ENCODE data around the gene GUCY1A1. TPM values are rescaled to one million over a fixed set of nuclear protein-coding genes. Genes with fewer than 3 reads are reported as not detected.
A peak's percentile ranks its signal among the peaks of the same experiment; 100 is the strongest.

GUCY1A1 gene
- total RNA-seq, 1 experiment from 2014 or later: 17.2 TPM

DNA sequence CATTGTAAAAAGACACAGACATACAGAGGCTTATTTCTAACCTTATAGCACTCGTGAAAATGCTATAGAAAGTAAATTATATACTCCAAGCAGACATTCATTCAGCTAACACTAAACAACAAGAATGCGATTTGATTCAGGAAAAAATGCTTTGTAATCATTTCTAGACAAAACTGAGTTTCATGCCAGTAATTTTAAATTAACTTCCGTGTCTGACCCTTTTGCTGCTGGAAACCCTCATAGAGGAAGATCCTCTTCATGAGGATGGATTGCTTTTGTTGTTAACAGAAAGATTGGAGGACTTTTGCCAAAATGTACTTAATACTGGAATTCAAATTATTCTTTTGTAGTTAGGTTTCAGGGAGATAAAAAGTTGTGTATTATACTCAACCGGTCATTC lies 43.3 kb downstream of the GUCY1A1 start:
- in situ Hi-C loops (cut with HindIII; ENCODE audit: low pct_unique_long_range_greater_than_20kb, low sequenced_read_pairs): no loop called here
- DNase-seq (ENCODE audit: low read depth): peak; percentile 18

DNA sequence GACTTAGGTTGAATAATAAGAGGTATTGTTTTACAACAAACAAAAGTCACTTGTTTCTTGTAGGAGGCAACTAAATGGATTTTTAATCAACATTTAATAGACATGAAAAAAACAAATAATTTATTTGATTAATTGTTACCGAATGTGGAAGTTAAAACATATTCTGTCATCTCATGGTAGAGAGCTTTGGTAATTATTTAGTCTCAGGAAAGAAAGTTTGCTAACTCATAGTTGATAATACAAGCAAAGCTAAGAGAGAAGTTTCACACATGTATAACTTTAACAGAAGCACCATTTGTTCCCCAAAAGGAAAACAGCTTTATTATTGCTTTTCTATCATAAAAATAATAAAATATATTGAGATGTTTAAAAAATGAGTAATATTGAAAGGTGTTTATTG lies 44.9 kb downstream of the GUCY1A1 start:
- in situ Hi-C loops (cut with HindIII; ENCODE audit: low pct_unique_long_range_greater_than_20kb, low sequenced_read_pairs): no loop called here
- no peak for DNase-seq (ENCODE audit: low read depth)

DNA sequence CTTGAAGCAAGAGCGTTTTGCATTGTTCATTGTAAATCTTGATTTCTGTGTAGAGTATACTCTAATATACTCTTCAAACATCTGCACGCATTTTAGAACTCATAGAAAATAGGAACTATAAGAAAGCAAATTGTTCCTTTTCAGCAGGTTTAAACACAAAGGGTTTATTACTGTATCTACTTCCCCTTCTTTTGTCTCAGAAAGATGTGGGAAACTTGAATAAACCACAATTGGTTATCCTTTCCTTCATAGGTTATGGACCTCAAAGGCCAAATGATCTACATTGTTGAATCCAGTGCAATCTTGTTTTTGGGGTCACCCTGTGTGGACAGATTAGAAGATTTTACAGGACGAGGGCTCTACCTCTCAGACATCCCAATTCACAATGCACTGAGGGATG lies 46.2 kb downstream of the GUCY1A1 start:
- in situ Hi-C loops (cut with HindIII; ENCODE audit: low pct_unique_long_range_greater_than_20kb, low sequenced_read_pairs): no loop called here

DNA sequence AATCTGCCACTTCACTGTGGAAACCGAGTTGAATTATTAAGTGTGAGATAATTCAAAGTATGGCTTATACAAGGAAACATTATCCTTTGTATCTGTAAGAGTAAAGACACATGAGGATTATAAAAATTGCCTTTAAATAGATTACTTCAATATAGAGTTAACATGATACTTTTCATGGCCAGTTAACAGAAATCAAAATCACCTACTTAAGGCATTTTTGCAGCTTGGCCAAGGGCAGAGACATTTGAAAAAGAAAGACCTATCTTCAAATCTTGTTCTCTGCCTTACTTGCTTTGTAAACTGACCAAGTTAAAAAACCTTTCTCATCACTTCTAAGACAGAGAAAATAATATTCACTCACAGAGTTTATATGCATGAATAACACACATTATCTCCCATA lies 47.3 kb downstream of the GUCY1A1 start:
- in situ Hi-C loops (cut with HindIII; ENCODE audit: low pct_unique_long_range_greater_than_20kb, low sequenced_read_pairs): no loop called here
- no peak for DNase-seq (ENCODE audit: low read depth)

More for the DNA sequence above, 46.2 kb downstream of the GUCY1A1 start:
- DNase-seq (ENCODE audit: low read depth): no peak

DNA sequence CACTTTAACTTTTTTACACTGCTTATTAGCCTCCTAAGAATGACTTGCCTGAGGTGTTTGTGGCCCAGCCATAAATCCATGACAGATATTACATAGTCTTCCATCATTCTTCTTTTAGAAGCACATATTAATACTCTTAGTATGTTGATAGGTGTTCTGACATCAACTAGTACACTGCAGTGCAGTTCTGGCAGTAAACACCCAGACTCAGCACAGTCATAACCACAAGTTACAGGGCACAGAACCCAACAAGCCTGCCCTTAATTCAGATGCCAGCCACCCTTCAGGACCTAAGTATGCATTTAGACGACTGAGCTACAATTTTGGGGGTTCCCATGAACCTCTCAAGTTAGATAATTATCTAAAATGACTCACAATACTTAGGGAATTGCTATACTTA lies 55.7 kb downstream of the GUCY1A1 start:
- in situ Hi-C loops (cut with HindIII; ENCODE audit: low pct_unique_long_range_greater_than_20kb, low sequenced_read_pairs): no loop called here
- DNase-seq (ENCODE audit: low read depth): no peak

DNA sequence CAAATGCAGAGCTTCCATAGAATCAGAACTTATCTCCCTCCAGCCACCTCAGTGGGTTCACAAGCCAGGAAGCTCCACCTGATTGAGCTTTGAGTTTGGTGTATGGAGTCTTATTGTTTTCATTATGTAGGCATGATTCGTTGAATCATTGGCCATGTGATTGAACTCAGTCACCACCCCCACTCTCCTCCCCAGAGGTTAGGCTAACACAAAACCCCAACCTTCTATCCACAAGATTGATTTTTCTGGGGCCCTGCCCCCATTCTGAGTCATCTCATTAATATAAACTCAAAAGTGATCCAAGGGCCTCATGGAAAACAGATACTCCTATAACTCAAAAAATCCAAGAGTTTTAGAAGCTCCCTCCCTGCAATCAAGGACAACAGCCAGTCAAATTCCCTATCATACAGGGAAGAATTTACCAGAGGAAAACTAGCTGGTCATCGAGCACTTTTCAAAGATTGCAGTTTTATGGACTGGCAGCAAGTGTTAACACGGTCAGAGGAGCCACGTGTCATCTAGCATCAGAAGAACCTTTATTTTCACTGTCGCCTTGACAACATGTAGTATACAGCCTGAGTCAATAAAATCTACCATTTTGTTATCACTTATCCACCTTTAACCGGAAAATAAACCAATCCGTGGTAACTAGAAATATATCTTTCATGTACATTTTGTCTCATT lies 56.3 kb downstream of the GUCY1A1 start:
- in situ Hi-C loops (cut with HindIII; ENCODE audit: low pct_unique_long_range_greater_than_20kb, low sequenced_read_pairs): no loop called here
- DNase-seq (ENCODE audit: low read depth): peak; percentile 93

DNA sequence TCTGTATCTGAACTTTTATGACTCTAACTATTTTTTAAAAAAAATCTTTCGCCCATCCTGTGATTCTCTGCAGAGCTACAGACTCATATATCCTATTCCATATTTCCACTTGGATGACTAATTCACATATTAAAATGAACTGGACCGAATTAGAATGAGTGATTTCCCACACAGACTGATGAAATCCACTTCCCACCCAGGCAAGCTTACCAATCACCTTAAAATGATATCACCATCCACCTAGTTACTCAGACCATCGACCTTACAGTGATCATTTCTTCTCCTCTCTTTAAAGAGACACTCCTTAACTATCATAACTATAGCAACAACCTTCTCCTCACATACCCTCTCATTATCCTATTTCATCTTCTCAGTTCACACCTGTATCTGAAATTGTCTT lies 58.1 kb downstream of the GUCY1A1 start:
- in situ Hi-C loops (cut with HindIII; ENCODE audit: low pct_unique_long_range_greater_than_20kb, low sequenced_read_pairs): no loop called here
- DNase-seq (ENCODE audit: low read depth): no peak

DNA sequence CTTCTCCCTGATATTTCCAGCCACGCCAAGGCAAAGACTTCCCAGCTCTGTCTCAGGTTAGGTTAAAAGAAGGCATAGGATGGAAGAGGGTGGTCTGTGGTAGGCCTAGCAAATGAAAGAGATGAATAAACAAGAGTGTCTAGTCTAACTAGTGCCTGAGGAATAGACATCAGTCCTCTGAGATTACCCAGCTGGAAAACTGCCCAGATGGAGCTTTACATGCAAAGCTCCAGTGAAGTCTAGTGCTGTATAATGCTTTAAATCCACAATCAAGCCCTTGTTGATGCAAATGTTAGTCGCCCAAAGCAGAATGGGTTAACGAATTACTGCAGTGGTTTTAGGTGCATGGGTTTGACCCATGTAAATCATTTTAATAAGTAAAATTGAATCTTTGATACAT lies 67.4 kb downstream of the GUCY1A1 start:
- no peak for DNase-seq (ENCODE audit: low read depth)
- in situ Hi-C loops (cut with HindIII; ENCODE audit: low pct_unique_long_range_greater_than_20kb, low sequenced_read_pairs): no loop called here

DNA sequence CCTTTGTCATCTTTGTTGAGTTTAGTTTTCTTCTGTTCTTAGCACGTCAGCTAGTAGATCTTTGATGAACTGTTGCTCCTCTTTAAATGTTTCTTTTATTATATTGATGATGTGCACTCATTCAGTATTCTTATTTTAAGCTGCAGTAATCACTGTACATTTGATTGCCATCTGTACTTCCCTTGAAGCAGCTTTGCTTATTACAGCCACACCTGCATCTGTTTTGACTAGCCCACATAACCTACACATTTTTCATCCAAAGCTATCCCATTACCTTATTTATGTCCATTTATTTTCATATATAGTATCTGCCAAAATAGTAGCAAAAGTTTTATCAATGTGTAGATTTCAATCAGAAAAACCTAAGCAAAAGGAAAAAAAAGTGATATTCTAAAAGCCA lies 68.3 kb downstream of the GUCY1A1 start:
- DNase-seq (ENCODE audit: low read depth): no peak
- in situ Hi-C loops (cut with HindIII; ENCODE audit: low pct_unique_long_range_greater_than_20kb, low sequenced_read_pairs): no loop called here

DNA sequence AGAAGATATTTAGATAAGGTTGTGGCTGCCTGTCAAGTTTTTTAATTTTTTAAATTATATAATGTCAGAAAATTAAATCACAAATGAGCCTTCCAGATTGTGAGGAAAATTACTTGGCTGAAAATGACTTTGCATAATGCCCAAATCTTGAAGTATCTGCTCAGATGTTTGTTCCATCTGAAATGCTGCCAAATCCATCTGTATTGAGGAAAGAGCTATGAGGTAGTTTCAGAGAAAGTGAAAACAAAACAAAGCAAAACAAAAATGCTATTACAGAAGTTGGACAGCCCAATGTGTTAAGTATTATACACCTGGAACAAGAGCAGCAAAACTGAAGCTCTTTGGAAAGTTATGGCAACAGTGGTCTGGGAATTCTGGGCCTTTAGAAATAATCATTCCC lies 68.8 kb downstream of the GUCY1A1 start:
- DNase-seq (ENCODE audit: low read depth): no peak
- in situ Hi-C loops (cut with HindIII; ENCODE audit: low pct_unique_long_range_greater_than_20kb, low sequenced_read_pairs): no loop called here

DNA sequence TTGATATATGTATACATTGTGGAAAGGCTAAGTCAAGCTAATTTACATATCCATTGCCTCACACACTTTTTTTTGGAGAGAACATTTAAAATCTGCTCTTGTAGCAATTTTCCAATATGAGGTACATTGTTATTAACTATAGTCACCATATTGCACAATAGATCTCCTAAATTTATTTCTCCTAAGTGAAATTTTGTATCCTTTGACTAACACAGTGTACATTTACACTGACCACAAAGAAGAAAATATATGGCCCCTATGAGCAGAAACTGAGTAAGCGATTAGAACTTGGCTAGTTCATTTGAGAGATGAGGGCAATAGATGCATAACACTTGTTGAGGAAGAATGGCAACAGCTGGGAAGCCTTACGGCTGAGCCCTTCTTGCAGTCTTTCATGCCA lies 71.9 kb downstream of the GUCY1A1 start:
- in situ Hi-C loops (cut with HindIII; ENCODE audit: low pct_unique_long_range_greater_than_20kb, low sequenced_read_pairs): no loop called here
- no peak for DNase-seq (ENCODE audit: low read depth)

DNA sequence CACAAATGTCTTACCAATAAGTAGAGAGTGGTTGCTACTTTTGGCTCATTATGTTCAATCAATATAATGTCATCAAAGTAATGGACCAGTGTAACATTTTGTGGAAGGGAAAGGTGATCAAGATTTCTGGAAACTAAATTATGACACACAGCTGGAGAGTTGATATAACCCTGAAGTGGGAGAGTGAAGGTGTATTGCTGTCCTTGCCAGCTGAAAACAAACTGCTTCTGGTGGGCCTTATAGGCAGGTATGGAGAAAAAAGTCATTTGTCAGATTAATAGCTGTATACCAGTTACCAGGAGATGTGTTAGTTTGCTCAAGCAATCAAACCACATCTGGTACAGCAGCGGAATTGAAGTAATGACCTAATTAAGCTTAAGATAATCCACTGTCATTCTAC lies 74.9 kb downstream of the GUCY1A1 start:
- in situ Hi-C loops (cut with HindIII; ENCODE audit: low pct_unique_long_range_greater_than_20kb, low sequenced_read_pairs): no loop called here
- DNase-seq (ENCODE audit: low read depth): no peak

DNA sequence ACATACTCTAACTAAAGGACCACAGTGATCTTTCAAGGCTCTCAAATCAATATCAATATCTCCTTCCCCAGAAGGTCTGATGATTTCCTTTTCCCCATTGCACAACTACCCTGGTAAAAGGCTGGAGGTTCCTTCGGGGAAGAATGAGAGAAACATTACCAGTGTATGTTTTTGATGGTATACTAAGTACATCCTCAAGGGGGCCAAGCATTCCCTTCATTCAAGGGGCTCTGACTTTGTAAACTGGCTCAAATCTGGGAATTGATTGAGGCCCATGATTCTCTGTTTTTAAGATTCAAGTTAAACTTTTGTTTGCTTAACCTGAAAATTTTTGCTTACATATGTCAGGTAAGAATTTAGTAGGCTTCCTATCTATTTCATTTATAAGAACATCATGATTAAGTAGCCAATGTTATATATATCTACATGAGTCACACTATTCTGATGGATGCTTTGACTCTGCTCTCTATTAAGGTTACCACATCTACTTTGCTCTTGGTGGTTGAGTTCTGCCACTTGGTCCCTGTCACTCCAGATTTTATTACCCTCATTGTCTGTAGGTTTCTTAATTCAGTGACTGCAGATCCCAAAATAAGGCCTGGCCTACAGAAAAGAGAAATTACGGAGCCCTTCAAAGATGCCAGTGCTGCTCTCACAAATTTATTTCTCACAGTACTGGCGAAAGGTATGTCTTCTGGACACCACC lies 75.8 kb downstream of the GUCY1A1 start:
- no peak for DNase-seq (ENCODE audit: low read depth)
- in situ Hi-C loops (cut with HindIII; ENCODE audit: low pct_unique_long_range_greater_than_20kb, low sequenced_read_pairs): no loop called here

DNA sequence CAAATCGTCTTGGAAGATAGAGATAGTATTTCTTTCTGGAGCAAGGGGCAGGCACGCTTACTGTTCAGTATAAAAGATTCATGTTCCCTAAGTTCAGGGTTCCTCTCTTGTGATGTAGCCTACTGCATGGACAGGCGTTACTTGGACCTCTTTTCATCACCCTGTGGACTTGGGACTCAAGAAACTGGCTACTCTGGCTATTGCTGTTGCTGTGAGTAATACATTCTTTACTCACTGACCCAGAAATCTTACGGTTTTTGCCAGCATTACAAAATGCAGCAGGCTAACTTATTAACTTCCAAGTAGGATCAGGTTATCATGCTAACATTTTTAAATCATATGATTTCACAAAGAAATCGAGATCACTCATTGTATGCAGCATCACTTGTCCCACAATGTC lies 79.3 kb downstream of the GUCY1A1 start:
- in situ Hi-C loops (cut with HindIII; ENCODE audit: low pct_unique_long_range_greater_than_20kb, low sequenced_read_pairs): no loop called here
- peak; percentile 78 for DNase-seq (ENCODE audit: low read depth)

DNA sequence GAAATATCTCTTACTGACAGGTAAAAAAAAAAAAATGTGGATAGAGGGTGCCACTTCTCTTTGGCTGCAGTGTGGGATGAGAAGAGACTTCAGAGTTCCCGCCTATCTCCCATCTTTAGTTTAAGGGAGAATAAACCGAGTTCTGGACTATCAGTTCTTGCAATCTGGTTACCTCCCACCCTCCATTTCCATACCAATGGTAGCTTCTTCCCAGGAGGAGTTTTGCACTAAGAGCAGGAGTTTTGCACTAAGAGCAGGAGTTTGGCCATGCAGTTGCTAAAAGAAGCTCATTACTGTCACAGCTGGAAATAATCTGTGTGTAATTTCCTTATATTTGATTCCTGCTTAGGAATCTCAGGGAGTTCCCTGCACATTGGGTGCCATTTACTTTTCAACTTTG lies 81.4 kb downstream of the GUCY1A1 start:
- in situ Hi-C loops (cut with HindIII; ENCODE audit: low pct_unique_long_range_greater_than_20kb, low sequenced_read_pairs): no loop called here
- DNase-seq (ENCODE audit: low read depth): no peak

DNA sequence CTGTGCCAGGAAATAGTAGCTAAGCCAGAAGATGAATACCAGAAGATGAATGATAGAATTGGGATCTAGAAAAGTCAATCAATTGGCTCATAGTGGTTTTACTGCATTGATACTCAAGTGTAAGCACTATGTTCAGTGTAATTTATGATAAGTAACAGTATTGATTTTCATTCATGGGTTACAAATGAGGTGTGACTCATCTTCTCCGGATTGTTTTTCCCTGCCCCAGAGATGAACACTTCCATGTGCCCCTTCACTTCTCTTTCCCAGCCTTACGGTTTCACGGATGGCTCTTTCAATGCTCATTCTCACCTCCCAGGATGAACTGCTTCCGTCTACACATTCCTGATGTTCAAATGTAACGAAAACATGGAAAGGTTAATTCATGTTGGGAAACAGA lies 82.4 kb downstream of the GUCY1A1 start:
- DNase-seq (ENCODE audit: low read depth): no peak
- in situ Hi-C loops (cut with HindIII; ENCODE audit: low pct_unique_long_range_greater_than_20kb, low sequenced_read_pairs): no loop called here

DNA sequence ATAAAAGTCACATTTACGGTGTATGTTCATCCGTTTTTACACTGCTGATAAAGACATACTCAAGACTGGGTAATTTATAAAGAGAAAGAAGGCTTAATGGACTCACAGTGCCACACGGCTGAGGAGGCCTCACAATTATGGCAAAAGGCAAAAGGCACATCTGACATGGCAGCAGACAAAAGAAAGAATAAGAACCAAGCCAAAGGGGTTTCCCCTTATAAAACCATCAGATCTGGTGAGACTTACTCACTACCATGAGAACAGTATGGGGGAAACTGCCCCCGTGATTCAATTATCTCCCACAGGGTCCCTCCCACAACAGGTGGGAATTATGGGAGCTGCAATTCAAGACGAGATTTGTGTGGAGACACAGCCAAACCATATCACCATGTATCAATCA lies 84.9 kb downstream of the GUCY1A1 start:
- in situ Hi-C loops (cut with HindIII; ENCODE audit: low pct_unique_long_range_greater_than_20kb, low sequenced_read_pairs): no loop called here
- no peak for DNase-seq (ENCODE audit: low read depth)

DNA sequence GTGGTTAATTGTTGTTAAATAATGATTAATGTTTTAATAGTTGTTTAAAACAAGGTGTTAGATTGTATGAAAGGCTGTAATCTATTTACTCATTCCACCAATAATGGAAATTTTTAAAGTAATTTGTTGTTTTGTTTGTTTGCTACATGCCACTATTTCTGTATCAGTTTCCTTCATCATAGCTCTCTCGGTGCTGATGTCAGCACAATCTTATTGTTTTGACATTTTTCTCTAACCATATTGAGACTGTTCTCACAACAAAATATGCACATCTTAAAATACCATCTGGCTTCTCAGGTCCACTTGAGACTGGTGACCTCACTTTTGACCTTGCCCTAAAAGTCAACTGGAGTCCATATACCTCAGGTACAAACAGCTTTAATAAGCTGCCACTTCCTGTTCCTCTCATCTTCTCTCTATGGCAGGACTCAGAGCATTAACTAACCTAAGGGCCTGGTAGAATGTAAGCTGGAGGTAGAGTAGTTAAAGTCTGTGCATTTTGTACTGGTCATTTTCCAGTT lies 91.2 kb downstream of the GUCY1A1 start:
- DNase-seq (ENCODE audit: low read depth): no peak

DNA sequence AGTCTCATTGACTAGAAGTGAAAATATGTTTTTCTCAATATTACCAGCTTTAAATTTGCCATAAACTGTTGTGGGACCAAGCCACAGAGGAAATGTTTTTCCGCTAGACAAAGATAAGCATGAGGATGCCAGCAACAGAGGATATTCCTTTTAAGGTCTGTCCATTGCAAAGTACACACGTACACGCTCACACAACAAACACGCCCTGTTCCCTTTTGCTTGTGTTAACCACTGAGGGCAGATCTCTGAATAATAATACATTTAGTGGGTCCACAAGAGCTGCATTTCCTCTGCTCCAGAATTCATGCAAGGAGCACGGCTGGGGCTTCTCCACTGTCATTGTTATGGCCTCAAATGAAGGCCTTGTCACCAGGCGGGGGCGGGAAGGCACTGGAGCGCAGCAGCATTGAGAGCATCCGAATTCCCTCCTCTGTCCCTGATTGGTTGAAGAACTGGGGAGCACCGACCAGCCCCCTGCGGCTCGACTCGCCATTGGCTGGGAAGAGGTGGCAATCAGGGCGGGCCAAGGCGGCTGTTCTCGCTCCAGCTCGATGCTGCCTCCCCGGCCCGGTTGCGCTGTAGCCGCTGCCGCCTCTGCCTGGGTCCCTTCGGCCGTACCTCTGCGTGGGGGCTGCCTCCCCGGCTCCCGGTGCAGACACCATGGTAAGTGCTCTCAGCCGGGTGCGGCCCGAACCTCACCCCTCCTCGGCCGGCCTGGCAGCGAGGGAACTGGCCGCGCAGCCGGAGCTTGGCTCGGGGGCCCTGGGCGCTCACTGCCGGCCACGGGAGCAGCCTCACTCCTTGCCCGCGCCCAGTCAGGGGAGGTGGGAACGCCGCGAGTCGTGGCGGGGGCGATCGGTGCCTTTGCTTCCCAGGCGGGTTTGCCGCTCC lies 92.1 kb downstream of the GUCY1A1 start, which contains the start of gene GUCY1B1:
Gene GUCY1B1, plus strand, starts transcription at position 541 of the 891 bp plus-strand sequence. Its CDS starts 120 bp downstream, at position 661.
- in situ Hi-C loops (cut with HindIII; ENCODE audit: low pct_unique_long_range_greater_than_20kb, low sequenced_read_pairs): no loop called here
- DNase-seq (ENCODE audit: low read depth): peak; percentile 97

More for the DNA sequence above, 91.2 kb downstream of the GUCY1A1 start:
- in situ Hi-C loops (cut with HindIII; ENCODE audit: low pct_unique_long_range_greater_than_20kb, low sequenced_read_pairs): no loop called here
